Measurements from ENCODE around the gene APBB1IP.

APBB1IP gene

GRCh38 chr10:26612151-26612915 lies 174.2 kb downstream of the APBB1IP start:
- Histone ChIP-seq H3K9me3 (ENCODE audit: control insufficient read depth, low read depth, low read length) (no peaks in the 10 kb centered on the region), H3K36me3 (ENCODE audit: control insufficient read depth, low read depth, low read length) (no peaks in the 10 kb centered on the region), H3K27me3 (ENCODE audit: control insufficient read depth, insufficient read depth, low read length) (no peaks in the 10 kb centered on the region), H3K4me3 (ENCODE audit: low read length) (no peak overlapping the region), H3K27ac (ENCODE audit: low read length) (no peak overlapping the region), H3K4me1 (ENCODE audit: control insufficient read depth, low read depth, low read length) (no peaks in the 10 kb centered on the region), H3K9ac (ENCODE audit: low read length) (no peak overlapping the region)
